ENCODE results near the gene TCF4.

The TCF4 gene

GRCh38 chr18:55421615-55422419, 166.2 kb downstream of the TCF4 start:
- no peak overlapping the region for H3K4me3 ChIP-seq (ENCODE audit: low read depth, low read length)
- TF ChIP-seq, protein P1, sequence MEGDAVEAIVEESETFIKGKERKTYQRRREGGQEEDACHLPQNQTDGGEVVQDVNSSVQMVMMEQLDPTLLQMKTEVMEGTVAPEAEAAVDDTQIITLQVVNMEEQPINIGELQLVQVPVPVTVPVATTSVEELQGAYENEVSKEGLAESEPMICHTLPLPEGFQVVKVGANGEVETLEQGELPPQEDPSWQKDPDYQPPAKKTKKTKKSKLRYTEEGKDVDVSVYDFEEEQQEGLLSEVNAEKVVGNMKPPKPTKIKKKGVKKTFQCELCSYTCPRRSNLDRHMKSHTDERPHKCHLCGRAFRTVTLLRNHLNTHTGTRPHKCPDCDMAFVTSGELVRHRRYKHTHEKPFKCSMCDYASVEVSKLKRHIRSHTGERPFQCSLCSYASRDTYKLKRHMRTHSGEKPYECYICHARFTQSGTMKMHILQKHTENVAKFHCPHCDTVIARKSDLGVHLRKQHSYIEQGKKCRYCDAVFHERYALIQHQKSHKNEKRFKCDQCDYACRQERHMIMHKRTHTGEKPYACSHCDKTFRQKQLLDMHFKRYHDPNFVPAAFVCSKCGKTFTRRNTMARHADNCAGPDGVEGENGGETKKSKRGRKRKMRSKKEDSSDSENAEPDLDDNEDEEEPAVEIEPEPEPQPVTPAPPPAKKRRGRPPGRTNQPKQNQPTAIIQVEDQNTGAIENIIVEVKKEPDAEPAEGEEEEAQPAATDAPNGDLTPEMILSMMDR (IDR thresholded peaks at IDR 0.05; ENCODE audit: borderline replicate concordance, insufficient read depth, low read depth, low read length), result no peak

- no peak overlapping the region for H3K4me3 ChIP-seq (ENCODE audit: low read depth, low read length)
- TF ChIP-seq, protein P1 (IDR thresholded peaks at IDR 0.05; ENCODE audit: borderline replicate concordance, insufficient read depth, low read depth, low read length), result no peak
Observed at GRCh38 chr18:55421308-55421614, 166.7 kb downstream of the TCF4 start.

DNA sequence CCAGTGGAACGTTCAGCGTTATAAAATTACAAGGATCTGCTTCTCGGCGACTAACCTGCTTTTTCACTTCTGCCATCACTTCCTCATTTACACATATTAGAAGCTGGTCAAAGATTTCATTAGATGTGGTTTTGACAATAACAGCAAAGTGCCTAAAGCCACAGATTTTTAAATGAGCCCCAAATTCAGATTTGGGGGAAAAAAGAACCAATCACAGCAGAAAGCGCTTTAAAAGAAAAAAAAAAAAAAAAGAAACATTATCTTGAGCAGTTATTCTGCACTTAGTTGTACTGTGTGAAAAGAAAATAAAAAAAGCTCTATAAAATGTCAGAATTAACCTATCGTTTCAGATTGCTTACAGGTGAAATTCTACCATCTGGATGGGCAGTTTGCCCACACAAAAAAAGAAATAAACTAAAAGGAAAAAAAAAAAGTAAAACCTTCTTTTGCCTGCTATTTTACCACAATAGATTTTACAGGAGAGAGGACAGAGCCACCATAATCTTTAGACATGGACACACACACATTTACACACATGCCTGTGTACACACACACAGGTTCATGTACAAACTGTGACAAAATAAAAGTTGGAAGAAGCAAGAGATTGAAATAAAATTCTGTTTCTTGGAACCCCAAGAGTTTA, 167.2 kb downstream of the TCF4 start:
- no peak overlapping the region for H3K4me3 ChIP-seq (ENCODE audit: low read depth, low read length)
- TF ChIP-seq, protein P1 (IDR thresholded peaks at IDR 0.05; ENCODE audit: borderline replicate concordance, insufficient read depth, low read depth, low read length), result no peak

DNA sequence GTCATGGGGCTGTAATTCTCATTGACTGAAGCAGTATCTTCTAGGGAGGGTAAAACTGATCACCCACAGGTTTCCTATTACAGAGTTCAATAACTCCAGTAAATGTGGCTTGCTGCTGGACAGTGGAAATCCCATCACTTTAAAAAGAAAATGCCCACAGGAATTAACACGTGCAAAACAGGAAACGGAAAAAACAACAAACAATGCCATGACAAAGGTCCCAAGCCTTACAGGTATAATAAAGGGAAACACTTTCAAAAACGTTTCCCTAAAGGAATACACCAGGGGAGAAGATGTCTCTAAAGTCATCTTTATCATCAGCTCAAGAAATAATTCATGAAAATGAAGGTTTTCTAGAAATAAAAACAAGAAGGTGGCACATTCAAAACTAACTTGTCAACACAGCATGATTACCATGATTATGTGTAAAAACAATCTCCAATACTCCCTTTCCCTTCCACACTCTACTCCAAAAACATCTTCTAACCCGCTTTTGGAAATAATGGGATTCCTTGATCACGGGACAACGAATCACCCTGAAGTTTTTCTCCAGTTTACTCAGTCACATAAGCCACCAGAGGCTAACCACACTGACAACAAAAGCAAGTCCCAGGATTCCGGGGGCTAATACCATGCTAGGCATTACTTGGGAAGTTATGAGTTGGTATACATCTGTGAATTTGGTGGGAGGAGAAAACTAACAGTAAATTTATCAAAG, 167.9 kb downstream of the TCF4 start:
- TF ChIP-seq, protein P1 (IDR thresholded peaks at IDR 0.05; ENCODE audit: borderline replicate concordance, insufficient read depth, low read depth, low read length), result no peak
- no peak overlapping the region for H3K4me3 ChIP-seq (ENCODE audit: low read depth, low read length)

DNA sequence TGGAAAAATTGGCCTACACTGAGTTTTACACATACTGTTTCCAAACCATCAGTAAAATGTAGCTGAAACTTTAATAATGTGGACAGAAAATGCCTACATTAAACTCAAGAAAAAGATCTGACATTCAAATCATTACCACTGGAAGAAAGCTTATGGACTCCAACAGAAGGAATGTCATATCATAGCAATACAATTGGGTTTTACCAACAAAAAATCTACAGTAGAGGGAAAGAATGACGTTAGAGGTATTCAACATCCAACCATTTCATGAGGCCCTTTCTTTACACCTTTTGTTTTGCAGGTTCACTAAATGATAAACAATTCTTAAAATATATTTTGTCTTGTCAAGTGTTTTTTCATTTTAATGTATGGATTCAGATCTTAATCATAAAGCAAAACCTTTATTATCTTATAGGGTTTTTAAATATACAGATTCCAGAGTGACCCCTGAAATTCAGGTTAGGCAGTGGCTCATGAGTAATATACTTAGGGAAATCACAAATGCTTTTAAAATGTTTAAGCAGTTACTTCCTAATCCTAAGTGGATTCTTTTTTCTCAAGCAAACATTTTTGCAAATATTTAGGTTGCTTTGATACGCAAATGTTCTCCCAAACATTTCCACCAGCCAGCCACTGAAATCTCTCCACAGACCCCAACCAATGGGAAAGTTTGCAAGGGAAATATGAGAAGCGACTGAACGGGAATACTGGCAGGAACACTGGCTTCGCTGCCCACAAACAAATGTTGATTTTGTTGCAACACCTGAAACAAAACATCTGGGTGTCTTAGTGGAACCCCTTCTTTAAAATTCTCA, 168.7 kb downstream of the TCF4 start:
- TF ChIP-seq, protein P1 (IDR thresholded peaks at IDR 0.05; ENCODE audit: borderline replicate concordance, insufficient read depth, low read depth, low read length), result no peak
- H3K4me3 ChIP-seq (ENCODE audit: low read depth, low read length), result no peak overlapping the region

- H3K4me3 ChIP-seq (ENCODE audit: low read depth, low read length), result no peak overlapping the region
- TF ChIP-seq, protein P1 (IDR thresholded peaks at IDR 0.05; ENCODE audit: borderline replicate concordance, insufficient read depth, low read depth, low read length), result no peak
Observed at GRCh38 chr18:55418439-55418838, 169.6 kb downstream of the TCF4 start.
